CMK (cell line): ENCODE measurements around the gene GNG7.
"Not testable (repeated sequence)": the region's sequence is repeated elsewhere in the genome, so short reads cannot be mapped to it uniquely, and the experiment has no call there.

Experiments
- DNase-seq: peaks from one replicate; pipeline ENCODE4 v3.0.0-alpha.2; 2010; ENCODE audit warnings: low read depth

Gene GNG7

DNA sequence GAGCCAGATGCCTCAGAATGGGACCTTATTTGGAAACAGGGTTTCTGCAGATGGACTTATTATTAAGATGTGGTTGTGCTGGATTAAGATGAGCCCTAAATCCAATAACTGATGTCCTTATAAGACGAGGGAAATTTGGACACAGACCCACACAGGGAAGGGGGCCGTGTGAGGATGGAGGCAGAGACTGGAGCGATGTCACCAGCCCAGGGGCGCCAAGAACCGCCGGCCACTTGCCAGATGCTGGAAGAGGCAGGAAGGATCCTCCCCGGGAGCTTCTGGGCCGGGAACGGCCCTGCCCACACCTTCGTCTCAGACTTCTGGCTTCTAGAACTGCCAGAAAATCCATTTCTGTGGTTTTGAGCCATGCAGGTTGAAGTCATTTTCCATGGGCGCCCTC is 26.6 kb downstream of the GNG7 start:
- no peak for DNase-seq

GRCh38 chr19:2670217-2670616 is 32.3 kb downstream of the GNG7 start:
- no peak for DNase-seq

DNA sequence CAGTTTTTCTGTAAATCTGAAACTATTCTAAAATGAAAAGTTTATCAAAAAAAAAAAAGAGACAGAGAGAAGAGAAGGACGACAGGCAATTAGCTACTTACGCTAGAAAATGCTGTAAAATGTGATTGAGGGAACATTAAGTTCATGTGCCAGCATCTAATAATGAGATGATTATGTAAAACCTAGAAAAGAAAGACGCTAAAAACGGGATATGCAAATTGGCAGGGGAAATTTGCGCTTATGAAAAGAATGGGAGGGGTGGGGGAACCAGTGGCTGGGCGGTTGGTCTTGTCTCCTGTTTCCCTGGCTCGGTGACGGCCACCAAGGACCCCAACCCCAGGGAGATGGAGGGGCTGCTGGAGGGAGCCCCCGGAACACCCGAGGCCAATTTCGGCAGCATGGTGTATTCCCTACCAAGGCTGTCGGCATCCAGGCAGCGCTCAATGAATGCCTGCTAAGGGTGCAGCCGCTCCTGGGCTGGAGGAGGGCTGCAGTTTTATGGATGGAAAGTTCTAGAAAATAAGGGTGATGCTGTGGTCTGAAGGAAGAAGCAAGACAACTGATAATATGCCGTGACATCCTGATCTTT is 34.2 kb downstream of the GNG7 start:
- DNase-seq = no peak

DNA sequence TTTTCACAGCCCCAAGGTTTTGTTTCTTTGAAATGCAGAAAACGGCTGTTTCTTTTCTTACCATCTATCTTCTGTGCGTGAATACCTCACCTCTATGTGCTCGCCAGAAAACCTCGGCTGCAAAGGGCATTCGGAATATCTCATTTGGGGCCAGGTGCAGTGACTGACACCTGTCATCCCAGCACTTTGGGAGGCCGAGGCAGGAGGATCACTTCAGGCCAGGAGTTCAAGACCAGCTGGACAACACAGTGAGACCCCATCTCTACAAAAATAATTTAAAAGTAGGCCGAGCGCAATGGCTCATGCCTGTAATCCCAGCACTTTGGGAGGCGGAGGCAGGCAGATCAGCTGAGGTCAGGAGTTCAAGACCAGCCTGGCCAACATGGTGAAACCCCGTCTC is 35.1 kb downstream of the GNG7 start:
- not testable (repeated sequence) for DNase-seq

GRCh38 chr19:2666344-2666994 is 36.0 kb downstream of the GNG7 start:
- DNase-seq = no peak

DNA sequence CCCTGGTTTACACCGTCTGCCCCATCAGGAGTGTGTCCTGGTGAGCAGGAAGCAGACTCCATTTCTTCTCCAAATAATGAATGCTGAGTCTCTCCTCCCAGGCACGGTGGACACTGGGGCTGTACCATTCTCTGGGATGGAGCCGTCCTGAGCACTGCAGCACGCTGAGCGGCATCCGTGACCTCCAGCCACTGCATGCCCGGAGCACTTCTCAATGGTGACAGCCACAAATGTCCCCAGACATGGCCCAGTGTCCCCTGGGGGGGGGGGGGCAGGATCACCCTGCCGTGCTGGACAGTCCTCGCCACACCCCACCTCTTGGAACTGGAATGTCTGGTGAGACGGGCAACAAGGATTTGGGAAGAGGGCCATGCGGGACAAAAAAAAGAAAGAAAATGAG is 37.4 kb downstream of the GNG7 start:
- no peak for DNase-seq

DNA sequence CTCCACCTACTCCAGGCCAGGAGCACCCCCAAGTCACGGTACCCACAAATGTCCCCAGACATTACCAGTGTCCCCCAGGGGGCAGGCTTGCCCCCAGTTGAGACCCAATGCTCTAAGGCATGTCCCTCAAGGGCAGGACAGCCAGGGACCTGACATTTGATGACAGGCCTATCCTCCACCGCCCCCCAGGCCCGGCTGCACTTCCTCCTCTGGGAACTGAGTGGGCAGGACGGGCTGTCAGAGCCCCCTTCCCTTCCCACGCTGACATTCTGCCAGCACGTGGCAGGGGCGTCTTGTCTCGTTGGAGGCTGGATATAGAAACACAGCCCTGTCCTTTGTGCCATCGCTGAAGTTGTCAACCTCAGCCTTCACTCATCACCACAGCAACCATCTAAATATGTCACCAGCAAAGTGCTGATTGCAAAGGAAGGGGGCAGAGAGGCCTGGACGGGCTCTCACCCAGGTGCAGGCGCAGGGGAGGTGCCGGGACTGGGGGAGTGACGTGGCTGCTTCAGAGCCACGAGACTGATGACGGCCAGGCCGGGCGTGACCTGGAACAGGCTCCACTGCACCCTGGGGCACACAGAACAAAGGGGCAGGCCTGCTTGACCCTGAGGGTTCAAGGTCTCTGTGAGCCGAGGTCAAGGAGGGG is 38.4 kb downstream of the GNG7 start:
- no peak for DNase-seq

GRCh38 chr19:2661615-2662014 is 40.9 kb downstream of the GNG7 start:
- no peak for DNase-seq

GRCh38 chr19:2659856-2660432 is 42.5 kb downstream of the GNG7 start:
- no peak for DNase-seq

- no peak for DNase-seq
These were observed 46.0 kb downstream of the GNG7 start for GRCh38 chr19:2656533-2656932.

- no peak for DNase-seq
These were observed 48.5 kb downstream of the GNG7 start for GRCh38 chr19:2653710-2654707.

- DNase-seq = no peak
These were observed 49.3 kb downstream of the GNG7 start for GRCh38 chr19:2653218-2653617.

DNA sequence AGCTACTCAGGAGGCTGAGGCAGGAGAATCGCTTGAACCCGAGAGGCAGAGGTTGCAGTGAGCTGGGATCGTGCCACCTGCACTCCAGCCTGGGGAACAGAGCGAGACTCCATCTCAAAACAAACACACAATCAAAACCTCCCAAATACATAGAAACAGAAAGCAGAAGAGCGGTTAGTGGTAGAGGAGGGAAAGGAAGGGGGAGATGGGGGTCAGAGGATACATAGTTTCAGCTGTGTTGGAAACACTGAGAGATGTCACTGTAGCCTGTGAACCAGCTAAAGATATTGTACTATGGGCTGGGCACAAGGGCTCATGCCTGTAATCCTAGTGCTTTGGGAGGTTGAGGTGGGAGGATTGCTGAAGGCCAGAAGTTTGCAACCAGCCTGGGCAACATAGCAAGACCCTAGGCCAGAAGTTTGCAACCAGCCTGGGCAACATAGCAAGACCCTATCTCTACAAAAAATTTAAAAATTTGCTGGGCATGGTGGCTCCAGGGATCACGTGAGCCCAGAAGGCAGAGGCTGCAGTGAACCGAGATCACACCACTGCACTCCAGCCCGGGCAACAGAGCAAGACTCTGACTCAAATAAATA is 49.9 kb downstream of the GNG7 start:
- DNase-seq = no peak

- DNase-seq = not testable (repeated sequence)
These were observed 51.3 kb downstream of the GNG7 start for GRCh38 chr19:2651002-2651733.

DNA sequence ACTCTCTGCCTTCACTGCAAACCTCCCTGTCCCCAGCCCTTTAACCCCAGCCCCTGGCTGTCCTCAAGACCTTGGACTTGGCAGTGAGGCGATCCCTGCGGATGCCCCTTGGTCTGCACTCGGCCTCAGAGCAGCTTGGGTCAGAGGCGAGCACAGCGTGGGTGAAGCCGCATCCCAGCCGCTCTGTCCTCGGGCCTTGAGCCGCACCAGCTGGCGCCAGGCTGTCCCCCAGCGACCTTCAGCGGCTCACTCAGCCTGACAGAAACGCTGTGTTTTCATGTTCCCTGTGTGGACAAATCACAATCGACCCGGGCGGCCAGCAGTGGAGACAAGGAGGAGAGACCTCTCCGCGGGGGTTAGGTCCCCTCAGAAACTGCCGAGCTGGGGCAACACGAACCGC is 52.0 kb downstream of the GNG7 start:
- DNase-seq = no peak

- DNase-seq = no peak
These were observed 54.0 kb downstream of the GNG7 start for GRCh38 chr19:2648528-2648937.

DNA sequence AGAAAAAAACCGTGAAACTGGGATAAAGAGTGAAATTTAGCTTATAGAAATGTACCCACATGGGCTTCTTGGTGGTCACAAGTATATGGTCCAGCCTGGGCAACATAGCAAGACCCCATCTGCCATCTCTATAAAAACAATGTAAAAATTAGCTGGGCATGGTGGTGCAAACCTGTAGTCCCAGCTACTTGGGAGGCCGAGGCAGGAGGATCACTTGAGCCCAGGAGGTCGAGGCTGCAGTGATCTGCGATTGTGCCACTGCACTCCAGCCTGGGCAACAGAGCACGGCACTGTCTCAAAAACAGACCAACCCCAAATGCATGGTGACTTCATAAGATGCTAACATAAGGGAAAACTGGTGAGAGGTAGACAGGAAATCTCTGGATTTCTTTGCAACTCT is 54.4 kb downstream of the GNG7 start:
- DNase-seq = no peak

GRCh38 chr19:2646866-2647535 is 55.5 kb downstream of the GNG7 start:
- no peak for DNase-seq

DNA sequence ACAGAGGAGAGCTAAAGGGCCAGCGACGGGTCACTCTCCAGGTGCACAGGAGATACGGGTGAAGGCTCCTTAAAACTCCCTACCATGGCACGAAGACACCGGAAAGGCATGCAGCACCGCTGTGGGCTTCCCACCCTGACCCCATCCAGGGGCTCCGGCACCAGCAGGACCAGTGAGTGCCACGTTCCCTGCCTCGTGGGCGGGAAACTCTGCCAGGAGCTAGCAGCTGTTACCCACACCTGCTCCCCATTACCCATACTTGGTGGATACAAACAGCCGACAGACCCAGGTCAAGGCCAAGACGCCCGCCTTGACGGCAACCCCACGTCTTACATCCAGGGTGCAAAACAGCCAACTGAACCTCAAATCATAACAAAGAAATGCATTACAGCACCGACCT is 56.7 kb downstream of the GNG7 start:
- DNase-seq = no peak

- DNase-seq = not testable (repeated sequence)
These were observed 59.3 kb downstream of the GNG7 start for GRCh38 chr19:2643123-2643737.
